Ishikawa (cell line): ENCODE data around the gene PRR20G.

Source experiments
- CEBPB ChIP-seq: IDR thresholded peaks from 2 replicates; pipeline ENCODE4 v1.6.1; 2012
- CREB1 ChIP-seq: IDR thresholded peaks from 2 replicates; pipeline ENCODE4 v1.6.1; 2012; ENCODE audit warnings: low read depth
- EGR1 ChIP-seq: IDR thresholded peaks from 2 replicates; pipeline ENCODE4 v1.6.1; 2012
- EP300 ChIP-seq: IDR thresholded peaks from 2 replicates; pipeline ENCODE4 v1.6.1; 2012; ENCODE audit warnings: borderline replicate concordance
- FOXM1 ChIP-seq: IDR thresholded peaks from 2 replicates; pipeline ENCODE4 v1.6.1; 2012; ENCODE audit warnings: low read depth, borderline replicate concordance
- NFIC ChIP-seq: IDR thresholded peaks from 2 replicates; pipeline ENCODE4 v1.6.1; 2012
- RAD21 ChIP-seq: IDR thresholded peaks from 2 replicates; pipeline ENCODE4 v1.6.1; 2012; ENCODE audit warnings: low read depth
- REST ChIP-seq: IDR thresholded peaks from 2 replicates; pipeline ENCODE4 v1.6.1; 2012; ENCODE audit warnings: low read depth, mild to moderate bottlenecking
- TAF1 ChIP-seq: IDR thresholded peaks from 2 replicates; pipeline ENCODE4 v1.6.1; 2012; ENCODE audit warnings: low read depth, mild to moderate bottlenecking
- TCF12 ChIP-seq: IDR thresholded peaks from 2 replicates; pipeline ENCODE4 v1.6.1; 2012; ENCODE audit warnings: low read depth
- TEAD4 ChIP-seq: IDR thresholded peaks from 2 replicates; pipeline ENCODE4 v1.6.1; 2012
- USF1 ChIP-seq: IDR thresholded peaks from 2 replicates; pipeline ENCODE4 v1.6.1; 2012
- YY1 ChIP-seq: IDR thresholded peaks from 2 replicates; pipeline ENCODE4 v1.6.1; 2012; ENCODE audit warnings: low read depth
- ZBTB7A ChIP-seq: IDR thresholded peaks from 2 replicates; pipeline ENCODE4 v1.6.1; 2012; ENCODE audit warnings: low read depth
- TF ChIP-seq, protein P1 (sequence below): IDR thresholded peaks from 2 replicates; pipeline ENCODE4 v1.6.1; 2012

The PRR20G gene

GRCh38 chr3:127263586-127264231 is 24.1 kb downstream of the PRR20G start:
- TF ChIP-seq EGR1 (no peak), FOXM1 (no peak), REST (no peak), TAF1 (no peak)
- TF ChIP-seq, protein P1, sequence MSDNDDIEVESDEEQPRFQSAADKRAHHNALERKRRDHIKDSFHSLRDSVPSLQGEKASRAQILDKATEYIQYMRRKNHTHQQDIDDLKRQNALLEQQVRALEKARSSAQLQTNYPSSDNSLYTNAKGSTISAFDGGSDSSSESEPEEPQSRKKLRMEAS: no peak

DNA sequence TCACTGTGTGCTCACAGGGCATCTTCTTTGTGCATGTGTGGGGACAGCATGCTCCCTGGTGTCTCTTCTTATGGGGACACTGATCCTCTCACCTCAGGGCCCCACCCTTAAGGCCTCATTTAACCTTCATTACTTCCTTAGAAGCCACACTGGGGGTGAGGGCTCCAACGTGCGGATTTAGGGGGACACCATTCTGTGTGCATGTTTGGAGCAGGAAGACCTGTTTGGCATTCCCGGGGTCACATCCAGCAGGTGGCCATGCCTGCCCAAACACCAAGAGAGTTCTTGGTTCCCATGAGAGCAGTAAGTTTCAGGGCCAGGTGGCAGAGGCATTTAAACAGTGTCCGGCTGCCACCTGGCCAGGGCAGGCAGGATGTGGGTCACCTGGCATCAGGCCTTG is 24.8 kb downstream of the PRR20G start:
- TF ChIP-seq ZBTB7A (no peak), USF1 (no peak), FOXM1 (no peak), CEBPB (no peak), REST (no peak), TCF12 (no peak), CREB1 (no peak), RAD21 (no peak), EP300 (no peak), TAF1 (no peak), TEAD4 (no peak), YY1 (no peak), EGR1 (no peak), NFIC (no peak)
- TF ChIP-seq, protein P1: no peak

GRCh38 chr3:127262533-127262932 is 25.3 kb downstream of the PRR20G start:
- no peak for TF ChIP-seq ZBTB7A
- TF ChIP-seq CREB1: no peak
- no peak for TF ChIP-seq TCF12
- TF ChIP-seq RAD21: no peak
- no peak for TF ChIP-seq USF1
- no peak for TF ChIP-seq NFIC
- no peak for TF ChIP-seq EP300
- TF ChIP-seq, protein P1: no peak

- TF ChIP-seq TCF12: no peak
- no peak for TF ChIP-seq NFIC
- TF ChIP-seq REST: no peak
- TF ChIP-seq RAD21: no peak
- TF ChIP-seq YY1: no peak
- TF ChIP-seq TEAD4: no peak
- no peak for TF ChIP-seq CREB1
- no peak for TF ChIP-seq TAF1
- TF ChIP-seq, protein P1: no peak
- no peak for TF ChIP-seq CEBPB
- no peak for TF ChIP-seq EP300
- no peak for TF ChIP-seq EGR1
- TF ChIP-seq FOXM1: no peak
- no peak for TF ChIP-seq ZBTB7A
- no peak for TF ChIP-seq USF1
Observed at GRCh38 chr3:127261925-127262324, 25.9 kb downstream of the PRR20G start.
